PC-9 (cell line): ENCODE data around the gene BACE1-AS. TPM values are rescaled to one million over a fixed set of nuclear protein-coding genes. Genes with fewer than 3 reads are reported as not detected.

Experiments
- BruUV-seq: library from RNA; stranded (reverse); fragments of 400-500 nt; replicated peaks from 2 replicates; lab custom pipeline; 2021; lab: Mats Ljungman, UMichigan
- CTCF ChIA-PET: fragments of 300-600 bp; sonication (Branson Sonifier 250); formaldehyde crosslinking; loops from one replicate; lab custom pipeline; 2022; ENCODE audit warnings: antibody characterized with exemption; lab: Charles Lee
- POLR2A ChIA-PET: fragments of 300-600 bp; sonication (Branson Sonifier 250); formaldehyde crosslinking; loops from one replicate; lab custom pipeline; 2022; ENCODE audit warnings: antibody characterized with exemption; ENCODE audit not compliant: unreplicated experiment; lab: Charles Lee
- DNase-seq, 2 experiments: peaks; one replicate each; pipeline versions ENCODE4 v3.0.0 to v3.0.0-alpha.2; 2015 to 2022; ENCODE audit warnings: mixed read lengths in 1 of 2
- H2AFZ ChIP-seq: fragments of 200-600 bp; sonication (generic); 2 replicates; pipeline ENCODE4 v1.8.1; 2017; ENCODE audit warnings: antibody characterized with exemption
- H3F3A ChIP-seq: fragments of 200-600 bp; sonication (generic); 2 replicates; pipeline ENCODE4 v1.8.1; 2017; ENCODE audit warnings: antibody characterized with exemption, mild to moderate bottlenecking, low read depth; ENCODE audit not compliant: insufficient read depth
- H3K27ac ChIP-seq: fragments of 200-600 bp; sonication (generic); 2 replicates; pipeline ENCODE4 v1.6.1; 2016; ENCODE audit warnings: mixed run types
- H3K27me3 ChIP-seq: fragments of 200-600 bp; sonication (generic); 2 replicates; pipeline ENCODE4 v1.6.1; 2016; ENCODE audit warnings: low read depth, mixed run types; ENCODE audit not compliant: insufficient read depth
- H3K36me3 ChIP-seq: fragments of 200-600 bp; sonication (generic); 2 replicates; pipeline ENCODE4 v1.6.1; 2016; ENCODE audit warnings: low read depth, mixed run types
- H3K4me1 ChIP-seq: fragments of 200-600 bp; sonication (generic); replicated peaks from 2 replicates; pipeline ENCODE4 v1.6.1; 2016; ENCODE audit warnings: mixed run types; ENCODE audit not compliant: insufficient read depth
- H3K4me2 ChIP-seq: fragments of 200-600 bp; sonication (generic); 2 replicates; pipeline ENCODE4 v1.6.1; 2017; ENCODE audit warnings: mixed run types
- H3K4me3 ChIP-seq: fragments of 200-600 bp; sonication (generic); 2 replicates; pipeline ENCODE4 v1.6.1; 2016; ENCODE audit warnings: mixed run types
- H3K79me2 ChIP-seq: fragments of 200-600 bp; sonication (generic); 2 replicates; pipeline ENCODE4 v1.6.1; 2017; ENCODE audit warnings: low read depth, mixed run types
- H3K9me2 ChIP-seq: fragments of 200-600 bp; sonication (generic); 2 replicates; pipeline ENCODE4 v1.8.1; 2017; ENCODE audit warnings: mild to moderate bottlenecking; ENCODE audit not compliant: insufficient read depth
- H3K9me3 ChIP-seq: fragments of 200-600 bp; sonication (generic); 2 replicates; pipeline ENCODE4 v1.8.1; 2016; ENCODE audit warnings: low read depth; ENCODE audit not compliant: insufficient read depth
- H4K20me1 ChIP-seq: fragments of 200-600 bp; sonication (generic); 2 replicates; pipeline ENCODE4 v1.8.1; 2017; ENCODE audit not compliant: insufficient read depth
- CTCF ChIP-seq: fragments of 200-600 bp; sonication (generic); conservative IDR thresholded peaks from 2 replicates; pipeline ENCODE4 v1.6.1; 2017; ENCODE audit warnings: mixed run types, antibody characterized with exemption, mild to moderate bottlenecking, moderate library complexity
- EZH2 ChIP-seq: fragments of 200-600 bp; sonication (generic); IDR thresholded peaks from 2 replicates; pipeline ENCODE4 v1.8.0; 2017; ENCODE audit warnings: antibody characterized with exemption, low read depth
- intact Hi-C: fragments of 100-400 bp; cut with micrococcal nuclease; formaldehyde crosslinking; loops from one replicate; pipeline ENCODE4 v1.10.0; 2022; ENCODE audit not compliant: unreplicated experiment
- total RNA-seq: library from RNA; stranded (reverse); gene quantifications from 2 replicates; pipeline ENCODE4 v1.2.3, GENCODE V29; 2021

BACE1-AS gene
- total RNA-seq, 1 experiment from 2014 or later, result 8.8 TPM

GRCh38 chr11:117292616-117293015 lies 1.5 kb downstream of the BACE1-AS start:
- Histone ChIP-seq H3K27ac (no peak overlapping the region), H3K9me2 (no peaks in the 10 kb centered on the region), H2AFZ (no peak overlapping the region), H3K4me1 (no peaks in the 10 kb centered on the region), H3K27me3 (no peaks in the 10 kb centered on the region), H3K36me3 (no peaks in the 10 kb centered on the region), H3K9me3 (no peaks in the 10 kb centered on the region), H3K4me3 (no peak overlapping the region), H4K20me1 (no peaks in the 10 kb centered on the region), H3F3A (no peaks in the 10 kb centered on the region), H3K4me2 (no peak overlapping the region), H3K79me2 (no peaks in the 10 kb centered on the region)
- intact Hi-C loops, result no loop called here
- TF ChIP-seq CTCF (no peak), EZH2 (no peak)
- no TSS peak for BruUV-seq
- ChIA-PET CTCF (interaction anchor here (0.6 kb wide), 1 partner anchor 366 kb away, joined by 3 read pairs; no protein-coding TSS in a partner anchor), POLR2A (no interaction called here)
- no peak for DNase-seq

- no peaks in the 10 kb centered on the region for H3K36me3 ChIP-seq
- H3F3A ChIP-seq, result no peaks in the 10 kb centered on the region
- no peak overlapping the region for H2AFZ ChIP-seq
- TF ChIP-seq CTCF, result no peak
- TF ChIP-seq EZH2, result no peak
- DNase-seq, result no peak
- H3K4me1 ChIP-seq, result no peaks in the 10 kb centered on the region
- intact Hi-C loops, result no loop called here
- H3K9me3 ChIP-seq, result no peaks in the 10 kb centered on the region
- H3K27me3 ChIP-seq, result no peaks in the 10 kb centered on the region
- ChIA-PET CTCF (interaction anchor here (0.6 kb wide), 1 partner anchor 74 kb away, joined by 8 read pairs; no protein-coding TSS in a partner anchor), POLR2A (no interaction called here)
- H3K79me2 ChIP-seq, result no peaks in the 10 kb centered on the region
- H3K4me3 ChIP-seq, result no peak overlapping the region
- H3K4me2 ChIP-seq, result no peak overlapping the region
- no peaks in the 10 kb centered on the region for H4K20me1 ChIP-seq
- no peaks in the 10 kb centered on the region for H3K9me2 ChIP-seq
- no peak overlapping the region for H3K27ac ChIP-seq
- BruUV-seq, result no TSS peak
These were observed 4.4 kb downstream of the BACE1-AS start for GRCh38 chr11:117295438-117296137.

- CTCF ChIA-PET, result no interaction called here
- POLR2A ChIA-PET, result interaction anchor here (0.6 kb wide), 1 partner anchor 75 kb away, joined by 6 read pairs; no protein-coding TSS in a partner anchor
- no TSS peak for BruUV-seq
- no peaks in the 10 kb centered on the region for H3K4me1 ChIP-seq
- no peak overlapping the region for H3K4me2 ChIP-seq
- H3F3A ChIP-seq, result no peaks in the 10 kb centered on the region
- no peaks in the 10 kb centered on the region for H3K79me2 ChIP-seq
- intact Hi-C loops, result no loop called here
- no peak for TF ChIP-seq EZH2
- TF ChIP-seq CTCF, result no peak
- H3K9me3 ChIP-seq, result no peaks in the 10 kb centered on the region
- H3K36me3 ChIP-seq, result no peaks in the 10 kb centered on the region
- H3K9me2 ChIP-seq, result no peaks in the 10 kb centered on the region
- no peak overlapping the region for H3K4me3 ChIP-seq
- H4K20me1 ChIP-seq, result no peaks in the 10 kb centered on the region
- H3K27ac ChIP-seq, result no peak overlapping the region
- no peak overlapping the region for H2AFZ ChIP-seq
- H3K27me3 ChIP-seq, result no peaks in the 10 kb centered on the region
- no peak for DNase-seq
These were observed 5.7 kb downstream of the BACE1-AS start for GRCh38 chr11:117296881-117297280.
